ENCODE data around the gene RAD51B. TPM values are rescaled to one million over a fixed set of nuclear protein-coding genes. Genes with fewer than 3 reads are reported as not detected.

The RAD51B gene
- polyA plus RNA-seq, 1 donor (not counting 4 experiments of a cell fraction or from before 2014, with no cell fraction given): 13.3 TPM

GRCh38 chr14:68188174-68188573 lies 368.6 kb downstream of the RAD51B start:
- Histone ChIP-seq H3K4me1 (ENCODE audit: control insufficient read depth, extremely low read depth, insufficient read depth, low read length) (no peaks in the 10 kb centered on the region), H3K27me3 (ENCODE audit: control insufficient read depth, extremely low read depth, insufficient read depth, low read length) (no peaks in the 10 kb centered on the region), H3K4me3 (ENCODE audit: control insufficient read depth in 2 of 3, extremely low read depth in 1 of 3, insufficient read depth in 2 of 3, low read depth in 1 of 3, low read length in 3 of 3) (no peak overlapping the region), H3K9ac (ENCODE audit: control insufficient read depth, extremely low read depth, insufficient read depth, low read length) (no peak overlapping the region), H3K9me1 (ENCODE audit: control insufficient read depth, extremely low read depth, insufficient read depth, low read length) (no peaks in the 10 kb centered on the region), H3K4me2 (ENCODE audit: control insufficient read depth, extremely low read depth, insufficient read depth, low read depth, low read length) (no peak overlapping the region), H3K36me3 (ENCODE audit: control insufficient read depth in 2 of 2, extremely low read depth in 1 of 2, insufficient read depth in 2 of 2, low read length in 2 of 2) (no peaks in the 10 kb centered on the region), H3K27ac (ENCODE audit: control insufficient read depth, insufficient read depth, low read length) (no peak overlapping the region), H2AFZ (ENCODE audit: control insufficient read depth, low read length) (no peak overlapping the region), H3K79me2 (ENCODE audit: control insufficient read depth, insufficient read depth, low read length) (no peaks in the 10 kb centered on the region), H4K20me1 (ENCODE audit: control insufficient read depth, extremely low read depth, insufficient read depth, low read length) (no peaks in the 10 kb centered on the region), H3K9me3 (ENCODE audit: control insufficient read depth, low read depth, low read length) (no peaks in the 10 kb centered on the region)
- dilution Hi-C loops (cut with MboI; ENCODE audit: extremely low pct_ligation_motif_present, low sequenced_read_pairs): no loop called here
- FAIRE-seq (no peak), DNase-seq (ENCODE audit: low read depth, low spot score) (no peak)
- no peak for TF ChIP-seq EZH2 (IDR thresholded peaks at IDR 0.05; ENCODE audit: low read length)
- TF ChIP-seq CTCF (optimal IDR thresholded peaks at IDR 0.05 in 1 of 3, IDR thresholded peaks at IDR 0.05 in 1 of 3, conservative IDR thresholded peaks at IDR 0.05 in 1 of 3; ENCODE audit: extremely low read depth in 1 of 3, insufficient read depth in 2 of 3, low read length in 3 of 3): no peak

GRCh38 chr14:68190032-68190431 lies 370.5 kb downstream of the RAD51B start:
- FAIRE-seq: no peak
- no peaks in the 10 kb centered on the region for H3K9me3 ChIP-seq (ENCODE audit: control insufficient read depth, low read depth, low read length)
- H3K4me2 ChIP-seq (ENCODE audit: control insufficient read depth, extremely low read depth, insufficient read depth, low read depth, low read length): no peak overlapping the region
- no peak overlapping the region for H3K27ac ChIP-seq (ENCODE audit: control insufficient read depth, insufficient read depth, low read length)
- no peaks in the 10 kb centered on the region for H3K27me3 ChIP-seq (ENCODE audit: control insufficient read depth, extremely low read depth, insufficient read depth, low read length)
- no peak overlapping the region for H3K4me3 ChIP-seq (ENCODE audit: control insufficient read depth in 2 of 3, extremely low read depth in 1 of 3, insufficient read depth in 2 of 3, low read depth in 1 of 3, low read length in 3 of 3)
- no peak overlapping the region for H3K9ac ChIP-seq (ENCODE audit: control insufficient read depth, extremely low read depth, insufficient read depth, low read length)
- TF ChIP-seq EZH2 (IDR thresholded peaks at IDR 0.05; ENCODE audit: low read length) (no peak), CTCF (optimal IDR thresholded peaks at IDR 0.05 in 1 of 3, IDR thresholded peaks at IDR 0.05 in 1 of 3, conservative IDR thresholded peaks at IDR 0.05 in 1 of 3; ENCODE audit: extremely low read depth in 1 of 3, insufficient read depth in 2 of 3, low read length in 3 of 3) (no peak)
- no peaks in the 10 kb centered on the region for H3K79me2 ChIP-seq (ENCODE audit: control insufficient read depth, insufficient read depth, low read length)
- no peaks in the 10 kb centered on the region for H3K4me1 ChIP-seq (ENCODE audit: control insufficient read depth, extremely low read depth, insufficient read depth, low read length)
- dilution Hi-C loops (cut with MboI; ENCODE audit: extremely low pct_ligation_motif_present, low sequenced_read_pairs): no loop called here
- DNase-seq (ENCODE audit: low read depth, low spot score): no peak
- H2AFZ ChIP-seq (ENCODE audit: control insufficient read depth, low read length): no peak overlapping the region
- no peaks in the 10 kb centered on the region for H3K9me1 ChIP-seq (ENCODE audit: control insufficient read depth, extremely low read depth, insufficient read depth, low read length)
- no peaks in the 10 kb centered on the region for H4K20me1 ChIP-seq (ENCODE audit: control insufficient read depth, extremely low read depth, insufficient read depth, low read length)
- no peaks in the 10 kb centered on the region for H3K36me3 ChIP-seq (ENCODE audit: control insufficient read depth in 2 of 2, extremely low read depth in 1 of 2, insufficient read depth in 2 of 2, low read length in 2 of 2)

Data from keratinocyte (primary cell).